Activated CD8-positive, alpha-beta T cell treated with anti-CD3 and anti-CD28 coated beads, Interleukin-2, amount 10 ng/mL, durations not matched to agents 7 days and 5 days (primary cell): ENCODE results near the gene CACNA2D1. TPM values are rescaled to one million over a fixed set of nuclear protein-coding genes. Genes with fewer than 3 reads are reported as not detected.

Experiments
- ATAC-seq: fragments of 150-1000 bp; cut with Tn5 transposase; one replicate; pipeline ENCODE4 v1.10.0; 2021; ENCODE audit warnings: moderate library complexity
- CTCF ChIA-PET: fragments of 350-600 bp; sonication (Branson Sonifier 250); formaldehyde crosslinking; loops from one replicate; lab custom pipeline; 2021; ENCODE audit warnings: antibody characterized with exemption; lab: Charles Lee
- POLR2A ChIA-PET: fragments of 350-600 bp; sonication (Branson Sonifier 250); formaldehyde crosslinking; loops from one replicate; lab custom pipeline; 2021; ENCODE audit warnings: antibody characterized with exemption; lab: Charles Lee
- DNase-seq: peaks from one replicate; pipeline ENCODE4 v3.0.0-alpha.2; 2020
- H3K27ac Mint-ChIP-seq: one replicate; pipeline ENCODE4 v1.8.0; 2021; ENCODE audit warnings: mild to moderate bottlenecking, mixed read lengths
- H3K27me3 Mint-ChIP-seq: one replicate; pipeline ENCODE4 v1.8.0; 2021; ENCODE audit warnings: low read depth, mixed read lengths
- H3K36me3 Mint-ChIP-seq: one replicate; pipeline ENCODE4 v1.8.0; 2021; ENCODE audit warnings: low read depth, mixed read lengths
- H3K4me1 Mint-ChIP-seq: one replicate; pipeline ENCODE4 v1.8.0; 2021; ENCODE audit warnings: low read depth, mixed read lengths
- H3K4me3 Mint-ChIP-seq: one replicate; pipeline ENCODE4 v1.8.0; 2021; ENCODE audit warnings: mild to moderate bottlenecking, mixed read lengths
- H3K9me3 Mint-ChIP-seq: one replicate; pipeline ENCODE4 v1.8.0; 2022; ENCODE audit warnings: mixed read lengths; ENCODE audit not compliant: insufficient read depth
- total RNA-seq, 2 experiments: library from RNA; stranded (reverse); gene quantifications; one replicate each; pipeline ENCODE4 v1.2.3, GENCODE V29; 2021

Gene CACNA2D1
- total RNA-seq, 2 experiments from 2014 or later: not detected

- Mint-ChIP-seq H3K4me1 (no peaks in the 10 kb centered on the region), H3K27me3 (no peaks in the 10 kb centered on the region), H3K36me3 (no peaks in the 10 kb centered on the region), H3K27ac (no peak overlapping the region), H3K9me3 (no peaks in the 10 kb centered on the region), H3K4me3 (no peak overlapping the region)
- DNase-seq (no peak), ATAC-seq (no peak)
- ChIA-PET CTCF (no interaction called here), POLR2A (no interaction called here)
Measured at GRCh38 chr7:82430500-82431465, 12.8 kb downstream of the CACNA2D1 start.

DNA sequence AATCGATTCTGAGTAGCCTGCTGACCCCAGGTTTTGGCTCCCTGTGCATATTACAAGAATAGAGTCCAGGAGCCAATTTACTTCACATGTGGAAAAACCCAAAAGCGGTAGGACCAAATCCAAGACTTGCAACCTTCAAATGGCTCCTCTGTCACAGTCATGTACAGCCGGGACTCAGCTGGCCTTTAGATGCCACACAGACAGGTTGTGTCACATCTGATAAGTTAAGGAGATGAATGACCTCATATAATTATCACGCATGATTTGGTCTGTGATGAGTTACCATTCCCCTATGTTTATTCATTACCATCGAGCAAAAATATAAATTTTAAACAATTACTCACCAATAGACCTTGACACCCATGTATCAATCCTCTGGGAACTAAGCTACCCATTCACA lies 14.2 kb downstream of the CACNA2D1 start:
- no peak for DNase-seq
- CTCF ChIA-PET: no interaction called here
- H3K36me3 Mint-ChIP-seq: no peaks in the 10 kb centered on the region
- no peaks in the 10 kb centered on the region for H3K4me1 Mint-ChIP-seq
- no peak overlapping the region for H3K4me3 Mint-ChIP-seq
- ATAC-seq: no peak
- H3K27me3 Mint-ChIP-seq: no peaks in the 10 kb centered on the region
- POLR2A ChIA-PET: no interaction called here
- H3K27ac Mint-ChIP-seq: no peak overlapping the region
- no peaks in the 10 kb centered on the region for H3K9me3 Mint-ChIP-seq

- DNase-seq (no peak), ATAC-seq (no peak)
- ChIA-PET POLR2A (no interaction called here), CTCF (no interaction called here)
- Mint-ChIP-seq H3K27ac (no peak overlapping the region), H3K4me1 (no peaks in the 10 kb centered on the region), H3K4me3 (no peak overlapping the region), H3K27me3 (no peaks in the 10 kb centered on the region), H3K36me3 (no peaks in the 10 kb centered on the region), H3K9me3 (no peaks in the 10 kb centered on the region)
Measured at GRCh38 chr7:82428186-82428961, 15.2 kb downstream of the CACNA2D1 start.

GRCh38 chr7:82423446-82423845 lies 20.1 kb downstream of the CACNA2D1 start:
- ChIA-PET CTCF (no interaction called here), POLR2A (no interaction called here)
- no peak overlapping the region for H3K27ac Mint-ChIP-seq

GRCh38 chr7:82419200-82419599 lies 24.4 kb downstream of the CACNA2D1 start:
- ChIA-PET CTCF (no interaction called here), POLR2A (no interaction called here)
- no peak overlapping the region for H3K27ac Mint-ChIP-seq
- H3K4me1 Mint-ChIP-seq: no peaks in the 10 kb centered on the region
- no peaks in the 10 kb centered on the region for H3K9me3 Mint-ChIP-seq
- no peak for ATAC-seq
- no peak overlapping the region for H3K4me3 Mint-ChIP-seq
- no peaks in the 10 kb centered on the region for H3K36me3 Mint-ChIP-seq
- no peaks in the 10 kb centered on the region for H3K27me3 Mint-ChIP-seq
- DNase-seq: no peak

More at GRCh38 chr7:82423446-82423845, 20.1 kb downstream of the CACNA2D1 start:
- no peaks in the 10 kb centered on the region for H3K9me3 Mint-ChIP-seq
- H3K36me3 Mint-ChIP-seq: no peaks in the 10 kb centered on the region
- no peak for DNase-seq
- no peak overlapping the region for H3K4me3 Mint-ChIP-seq
- H3K27me3 Mint-ChIP-seq: no peaks in the 10 kb centered on the region
- no peak for ATAC-seq
- H3K4me1 Mint-ChIP-seq: no peaks in the 10 kb centered on the region

DNA sequence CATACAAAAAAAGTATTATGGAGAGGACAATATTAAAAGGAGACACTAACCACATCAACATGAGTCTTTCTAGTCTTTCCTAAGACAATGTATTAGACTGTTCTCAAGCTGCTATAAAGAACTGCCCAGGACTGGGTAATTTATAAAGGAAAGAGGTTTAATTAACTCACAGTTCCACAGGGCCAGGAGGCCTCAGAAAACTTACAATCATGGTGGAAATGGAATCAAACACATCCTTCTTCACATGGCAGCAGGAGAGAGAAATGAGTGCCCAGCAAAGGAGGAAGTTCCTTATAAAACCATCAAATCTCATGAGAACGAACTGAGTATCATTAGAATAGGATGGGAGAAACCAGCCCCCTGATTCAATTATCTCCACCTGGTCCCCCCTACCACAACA lies 25.7 kb downstream of the CACNA2D1 start:
- DNase-seq (no peak), ATAC-seq (no peak)
- no peak overlapping the region for H3K27ac Mint-ChIP-seq
- POLR2A ChIA-PET: no interaction called here
- H3K4me3 Mint-ChIP-seq: no peak overlapping the region
- H3K27me3 Mint-ChIP-seq: no peaks in the 10 kb centered on the region
- no peaks in the 10 kb centered on the region for H3K4me1 Mint-ChIP-seq
- no peaks in the 10 kb centered on the region for H3K9me3 Mint-ChIP-seq
- CTCF ChIA-PET: no interaction called here
- H3K36me3 Mint-ChIP-seq: no peaks in the 10 kb centered on the region

- ChIA-PET POLR2A (no interaction called here), CTCF (no interaction called here)
- H3K27ac Mint-ChIP-seq: no peak overlapping the region
- no peaks in the 10 kb centered on the region for H3K9me3 Mint-ChIP-seq
- H3K36me3 Mint-ChIP-seq: no peaks in the 10 kb centered on the region
- no peaks in the 10 kb centered on the region for H3K4me1 Mint-ChIP-seq
- no peaks in the 10 kb centered on the region for H3K27me3 Mint-ChIP-seq
- ATAC-seq: no peak
- no peak for DNase-seq
- no peak overlapping the region for H3K4me3 Mint-ChIP-seq
Measured at GRCh38 chr7:82416402-82416801, 27.2 kb downstream of the CACNA2D1 start.

DNA sequence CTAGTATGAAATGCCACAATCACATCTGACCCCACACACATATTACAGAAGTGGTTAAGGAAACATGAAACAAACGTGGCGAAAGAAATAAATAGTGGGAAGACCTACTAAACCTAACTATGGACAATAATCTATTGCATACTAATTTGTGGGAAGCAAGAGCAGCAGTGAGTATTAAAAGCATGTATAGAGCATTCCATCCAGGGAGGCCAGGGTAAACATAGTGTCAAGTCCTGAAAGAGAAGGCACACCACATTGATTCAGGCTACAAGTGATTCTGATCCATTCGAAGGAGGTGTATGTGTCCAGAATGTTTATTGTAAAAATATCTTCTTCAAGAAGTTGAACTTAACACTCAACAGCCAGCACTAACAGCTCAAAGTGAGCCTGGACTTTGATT lies 29.2 kb downstream of the CACNA2D1 start:
- DNase-seq: no peak
- Mint-ChIP-seq H3K27me3 (no peaks in the 10 kb centered on the region), H3K4me1 (no peaks in the 10 kb centered on the region), H3K9me3 (no peaks in the 10 kb centered on the region), H3K4me3 (no peak overlapping the region), H3K27ac (no peak overlapping the region), H3K36me3 (no peaks in the 10 kb centered on the region)
- ChIA-PET CTCF (no interaction called here), POLR2A (no interaction called here)
- no peak for ATAC-seq

GRCh38 chr7:82413237-82413636 lies 30.3 kb downstream of the CACNA2D1 start:
- no peak overlapping the region for H3K4me3 Mint-ChIP-seq
- no peaks in the 10 kb centered on the region for H3K9me3 Mint-ChIP-seq
- CTCF ChIA-PET: no interaction called here
- no peak overlapping the region for H3K27ac Mint-ChIP-seq
- DNase-seq (no peak), ATAC-seq (no peak)
- no peaks in the 10 kb centered on the region for H3K4me1 Mint-ChIP-seq
- H3K27me3 Mint-ChIP-seq: no peaks in the 10 kb centered on the region
- POLR2A ChIA-PET: no interaction called here
- no peaks in the 10 kb centered on the region for H3K36me3 Mint-ChIP-seq

DNA sequence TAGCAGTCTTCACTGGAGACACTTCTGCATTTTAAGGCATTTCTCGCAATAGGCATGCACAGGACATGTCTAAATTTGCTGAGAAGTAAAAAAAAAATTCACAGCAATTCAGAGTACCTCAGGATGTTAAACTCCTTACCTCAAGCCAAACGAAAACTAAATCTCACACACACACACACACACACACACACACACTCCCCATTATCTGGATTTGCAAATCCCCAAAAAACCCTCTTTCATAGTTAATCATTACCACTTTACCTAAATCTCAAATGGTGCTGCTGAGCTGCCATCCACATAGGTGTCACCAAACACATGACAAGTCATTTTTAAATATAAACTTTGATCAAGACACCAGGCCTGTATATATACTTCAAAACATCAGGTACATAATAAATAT lies 31.8 kb downstream of the CACNA2D1 start:
- no peaks in the 10 kb centered on the region for H3K9me3 Mint-ChIP-seq
- DNase-seq: no peak
- H3K4me1 Mint-ChIP-seq: no peaks in the 10 kb centered on the region
- POLR2A ChIA-PET: no interaction called here
- no peaks in the 10 kb centered on the region for H3K36me3 Mint-ChIP-seq
- CTCF ChIA-PET: no interaction called here
- ATAC-seq: no peak
- no peaks in the 10 kb centered on the region for H3K27me3 Mint-ChIP-seq
- H3K27ac Mint-ChIP-seq: no peak overlapping the region
- no peak overlapping the region for H3K4me3 Mint-ChIP-seq

- DNase-seq (no peak), ATAC-seq (no peak)
- H3K9me3 Mint-ChIP-seq: no peaks in the 10 kb centered on the region
- no peaks in the 10 kb centered on the region for H3K4me1 Mint-ChIP-seq
- H3K27me3 Mint-ChIP-seq: no peaks in the 10 kb centered on the region
- ChIA-PET POLR2A (no interaction called here), CTCF (no interaction called here)
- no peaks in the 10 kb centered on the region for H3K36me3 Mint-ChIP-seq
- no peak overlapping the region for H3K4me3 Mint-ChIP-seq
- no peak overlapping the region for H3K27ac Mint-ChIP-seq
Measured at GRCh38 chr7:82410461-82410860, 33.1 kb downstream of the CACNA2D1 start.

DNA sequence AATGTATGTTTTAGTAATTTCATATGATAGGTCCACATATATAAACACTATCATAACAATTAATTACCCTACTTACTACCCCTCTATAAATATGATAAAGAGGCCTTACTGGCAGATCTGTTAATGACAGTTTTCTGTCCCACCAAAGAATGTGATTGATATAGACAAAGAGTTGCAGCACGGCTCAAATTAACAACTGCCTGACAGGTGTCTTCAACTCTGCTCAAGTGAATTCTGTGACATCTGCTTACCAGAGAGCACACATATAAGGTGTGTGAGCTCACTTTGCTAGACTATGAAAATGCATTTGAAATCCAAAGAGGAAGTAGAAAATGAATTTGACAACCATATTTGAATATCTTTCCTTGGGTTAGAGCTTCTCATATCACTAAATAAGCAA lies 36.6 kb downstream of the CACNA2D1 start:
- H3K4me1 Mint-ChIP-seq: no peaks in the 10 kb centered on the region
- H3K4me3 Mint-ChIP-seq: no peak overlapping the region
- ATAC-seq (no peak), DNase-seq (no peak)
- H3K9me3 Mint-ChIP-seq: no peaks in the 10 kb centered on the region
- H3K27me3 Mint-ChIP-seq: no peaks in the 10 kb centered on the region
- ChIA-PET POLR2A (no interaction called here), CTCF (no interaction called here)
- no peaks in the 10 kb centered on the region for H3K36me3 Mint-ChIP-seq
- no peak overlapping the region for H3K27ac Mint-ChIP-seq
